Muscle of leg (tissue), 11 donors: ENCODE measurements around the gene GNAL. TPM values are rescaled to one million over a fixed set of nuclear protein-coding genes. Genes with fewer than 3 reads are reported as not detected.

Experiments used
- DNase-seq: peaks from one replicate; pipeline ENCODE4 v3.0.0; 2013
- H3K27ac ChIP-seq: one replicate; pipeline ENCODE4 v1.5.1; 2013; ENCODE audit warnings: mild to moderate bottlenecking, low read length, control low read depth
- H3K27me3 ChIP-seq: one replicate; pipeline ENCODE4 v1.6.1; 2013; ENCODE audit warnings: low read length; ENCODE audit not compliant: control insufficient read depth, insufficient read depth
- H3K36me3 ChIP-seq: one replicate; pipeline ENCODE4 v1.6.1; 2013; ENCODE audit warnings: low read length; ENCODE audit not compliant: control insufficient read depth, insufficient read depth
- H3K4me1 ChIP-seq: one replicate; pipeline ENCODE4 v1.6.1; 2013; ENCODE audit warnings: low read length; ENCODE audit not compliant: control insufficient read depth, insufficient read depth
- H3K4me3 ChIP-seq: one replicate; pipeline ENCODE4 v1.5.1; 2013; ENCODE audit warnings: low read length, control low read depth
- H3K9me3 ChIP-seq: replicated peaks from 2 replicates; pipeline ENCODE4 v1.6.1; 2013; ENCODE audit warnings: low read depth, low read length; ENCODE audit not compliant: control insufficient read depth
- WGBS: methylation state at CpG from one replicate; pipeline ENCODE4 v1.1.5; 2013; ENCODE audit warnings: missing lambda C conversion rate; ENCODE audit not compliant: insufficient coverage; 5-methylcytosine and 5-hydroxymethylcytosine counted together
- polyA plus RNA-seq, 8 donors: library from polyadenylated mRNA; unstranded; fragments of 120-200 nt; gene quantifications; one replicate each; pipeline versions ENCODE4 v1.2.1 to v1.2.3, GENCODE V29; 2013; ENCODE audit warnings: inconsistent platforms in 1 of 8, low replicate concordance in 1 of 8; ENCODE audit not compliant: insufficient read length in 8 of 8, insufficient read depth in 1 of 8
- total RNA-seq: library from RNA; stranded (reverse); fragments of 120-200 nt; gene quantifications from one replicate; pipeline ENCODE4 v1.2.4, GENCODE V29; 2013

Gene GNAL
- total and polyA plus RNA-seq, 9 donors: 1.2 to 2.4 (median 1.7) TPM

DNA sequence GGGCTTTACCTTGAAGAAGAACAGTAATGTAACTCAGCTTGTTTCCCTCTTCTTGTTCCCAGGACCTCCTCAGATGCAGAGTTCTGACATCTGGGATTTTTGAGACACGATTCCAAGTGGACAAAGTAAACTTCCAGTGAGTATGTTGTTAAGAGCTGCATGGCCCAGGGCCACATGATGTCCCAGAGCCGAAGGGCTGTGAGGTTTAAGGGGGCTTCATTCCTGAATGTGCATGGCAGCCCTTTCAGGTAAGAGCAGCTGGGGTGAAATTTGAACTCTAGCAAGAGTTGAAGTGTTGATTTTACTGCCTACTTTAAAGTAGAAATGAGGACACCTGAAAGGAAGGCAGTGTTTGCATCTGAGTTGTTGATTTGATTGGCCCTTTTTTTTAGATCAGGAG is 175.4 kb downstream of the GNAL start:
- Histone ChIP-seq H3K4me1 (no peaks in the 10 kb centered on the region), H3K27me3 (no peaks in the 10 kb centered on the region), H3K4me3 (no peak overlapping the region), H3K27ac (no peak overlapping the region), H3K36me3 (no peaks in the 10 kb centered on the region), H3K9me3 (no peaks in the 10 kb centered on the region)
- 42% methylated on average over 2 of the region's 2 CpGs for WGBS
- DNase-seq: no peak

DNA sequence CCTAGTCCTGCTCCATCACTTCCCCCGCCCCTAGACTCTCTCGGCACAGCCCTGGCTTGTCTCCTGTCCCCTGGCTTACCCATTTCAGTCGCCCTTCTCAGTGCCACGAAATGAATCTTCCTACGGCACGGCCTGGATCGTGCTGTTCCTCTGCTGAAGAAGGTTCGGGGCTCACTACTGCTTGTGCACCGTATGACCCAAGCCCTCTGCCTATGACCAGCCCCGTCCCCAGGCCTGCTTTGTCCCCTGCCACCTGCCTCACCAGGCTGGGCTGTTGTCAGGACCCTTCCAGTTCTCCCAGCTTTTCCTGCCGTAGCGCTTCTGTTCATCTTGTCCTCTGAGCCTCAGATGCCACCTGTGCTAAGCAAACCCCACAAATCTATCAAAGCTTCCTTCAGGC is 176.0 kb downstream of the GNAL start:
- H3K36me3 ChIP-seq: no peaks in the 10 kb centered on the region
- H3K27me3 ChIP-seq: no peaks in the 10 kb centered on the region
- no peaks in the 10 kb centered on the region for H3K4me1 ChIP-seq
- H3K9me3 ChIP-seq: no peaks in the 10 kb centered on the region
- no peak for DNase-seq
- 85% methylated on average over 11 of the region's 12 CpGs for WGBS
- H3K4me3 ChIP-seq: no peak overlapping the region
- H3K27ac ChIP-seq: no peak overlapping the region

DNA sequence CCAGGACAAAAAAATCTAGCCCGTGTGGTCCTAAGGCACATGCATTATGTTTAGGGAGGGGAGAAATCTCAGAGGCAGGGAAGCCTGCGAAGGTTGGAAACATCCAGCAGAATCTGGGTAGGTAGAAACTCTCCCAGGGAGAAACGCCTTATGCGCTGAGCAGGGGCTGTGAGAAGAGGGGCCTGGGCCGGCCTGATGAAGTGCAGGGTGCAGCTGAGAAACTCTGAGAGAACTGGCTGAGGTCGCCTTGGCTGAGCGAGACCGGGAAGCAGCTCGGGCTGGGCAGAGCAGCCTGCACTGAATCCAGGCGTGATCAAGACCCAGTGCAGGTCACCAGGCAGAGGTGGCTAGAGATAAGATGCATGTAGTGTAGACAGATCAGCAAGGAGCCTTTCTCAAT is 177.3 kb downstream of the GNAL start:
- Histone ChIP-seq H3K4me3 (no peak overlapping the region), H3K9me3 (no peaks in the 10 kb centered on the region), H3K36me3 (no peaks in the 10 kb centered on the region), H3K27me3 (no peaks in the 10 kb centered on the region), H3K27ac (no peak overlapping the region), H3K4me1 (no peaks in the 10 kb centered on the region)
- 76% methylated on average over 10 of the region's 10 CpGs for WGBS
- DNase-seq: no peak

DNA sequence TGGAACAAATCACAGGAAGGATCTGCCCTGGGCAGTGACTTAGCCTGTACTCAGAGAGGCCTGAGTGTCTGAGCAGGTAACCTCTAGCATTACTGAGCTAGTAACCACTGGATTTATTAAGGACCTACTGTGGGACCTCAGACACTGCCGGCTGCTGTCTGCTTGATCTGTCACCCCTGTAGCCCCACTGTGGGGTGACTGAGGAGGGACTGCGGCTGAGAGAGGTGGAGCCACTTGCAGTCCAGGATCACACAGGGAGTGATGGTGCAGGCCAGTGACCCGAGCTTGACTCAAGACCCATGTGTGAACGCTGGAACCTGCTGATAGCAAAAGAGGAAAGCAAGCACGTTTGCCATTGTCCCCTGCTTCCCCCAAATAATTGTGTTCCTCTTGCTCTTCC is 177.7 kb downstream of the GNAL start:
- 95% methylated on average over 2 of the region's 5 CpGs for WGBS
- no peak overlapping the region for H3K4me3 ChIP-seq
- no peak for DNase-seq
- no peak overlapping the region for H3K27ac ChIP-seq
- no peaks in the 10 kb centered on the region for H3K4me1 ChIP-seq
- no peaks in the 10 kb centered on the region for H3K9me3 ChIP-seq
- H3K27me3 ChIP-seq: no peaks in the 10 kb centered on the region
- H3K36me3 ChIP-seq: no peaks in the 10 kb centered on the region

DNA sequence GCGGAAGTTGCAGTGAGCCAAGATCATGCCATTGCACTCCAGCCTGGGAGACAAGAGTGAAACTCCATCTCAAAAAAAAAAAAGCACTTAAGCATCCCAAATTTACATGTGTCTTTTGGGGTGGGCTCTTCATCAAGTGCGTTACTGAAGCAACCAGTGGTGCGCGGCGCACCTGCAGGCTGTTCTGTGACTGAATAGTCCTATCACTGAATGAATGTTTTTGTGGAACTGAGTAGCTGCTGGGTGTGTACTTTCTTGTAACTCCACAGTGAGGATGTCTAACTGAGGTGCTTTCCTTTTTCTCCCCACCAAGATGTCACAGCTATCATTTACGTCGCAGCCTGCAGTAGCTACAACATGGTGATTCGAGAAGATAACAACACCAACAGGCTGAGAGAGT is 179.2 kb downstream of the GNAL start:
- 88% methylated on average over 5 of the region's 8 CpGs for WGBS
- Histone ChIP-seq H3K27me3 (no peaks in the 10 kb centered on the region), H3K27ac (no peak overlapping the region), H3K4me3 (no peak overlapping the region), H3K4me1 (no peaks in the 10 kb centered on the region), H3K9me3 (no peaks in the 10 kb centered on the region), H3K36me3 (no peaks in the 10 kb centered on the region)
- DNase-seq: no peak

DNA sequence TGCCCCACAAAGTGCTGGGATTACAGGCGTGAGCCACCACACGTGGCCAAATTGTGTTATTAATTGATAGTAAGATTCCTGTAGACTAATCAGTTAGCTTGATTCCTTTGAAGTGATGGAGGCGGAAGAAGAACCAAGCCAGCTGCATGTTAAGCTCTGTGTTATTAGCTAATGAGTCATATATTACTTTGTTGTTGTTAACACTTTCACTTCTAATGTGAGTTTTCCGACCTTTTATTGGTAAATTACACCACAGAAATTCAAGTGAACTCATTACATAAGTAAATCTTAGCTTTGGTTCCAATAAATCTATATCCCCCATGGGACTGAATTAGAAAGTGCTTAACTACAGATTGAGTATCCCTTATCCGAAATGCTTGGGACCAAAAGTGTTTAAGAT is 182.4 kb downstream of the GNAL start:
- H3K27ac ChIP-seq: no peak overlapping the region
- H3K9me3 ChIP-seq: no peaks in the 10 kb centered on the region
- no peak for DNase-seq
- no peaks in the 10 kb centered on the region for H3K27me3 ChIP-seq
- H3K36me3 ChIP-seq: no peaks in the 10 kb centered on the region
- no peaks in the 10 kb centered on the region for H3K4me1 ChIP-seq
- no peak overlapping the region for H3K4me3 ChIP-seq
- 100% methylated on average over 1 of the region's 5 CpGs for WGBS

DNA sequence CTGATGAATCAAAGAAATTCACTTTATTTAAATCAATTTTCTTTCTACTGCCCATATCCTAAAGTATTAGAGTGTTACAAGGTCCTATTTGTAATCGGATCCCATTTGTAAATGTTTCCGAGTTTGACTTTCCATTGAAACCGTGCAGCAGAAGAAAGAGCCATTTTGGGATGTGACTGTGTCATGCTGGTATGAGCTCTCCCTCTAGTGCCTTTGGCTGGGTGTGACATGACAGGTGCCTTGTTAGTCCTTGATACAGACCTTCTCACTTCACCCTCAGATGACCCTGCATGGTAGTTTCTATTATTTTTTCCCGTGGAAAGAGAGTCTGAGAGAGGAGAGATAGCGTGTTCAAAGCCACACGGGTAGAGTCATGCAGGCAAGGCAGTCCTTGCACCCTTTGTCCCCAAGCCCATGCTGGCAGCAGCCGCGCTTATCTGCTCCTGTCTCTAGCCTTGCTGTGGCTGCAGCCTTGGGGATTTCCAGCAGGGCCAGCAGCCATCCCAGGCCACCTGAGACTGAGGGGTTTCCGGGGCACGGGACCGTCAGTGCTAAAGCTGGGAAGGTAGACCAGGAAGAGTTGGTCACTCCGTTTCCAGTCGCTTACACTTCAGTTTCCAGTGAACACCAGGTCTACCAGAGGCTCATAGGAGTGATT is 183.5 kb downstream of the GNAL start:
- H3K27me3 ChIP-seq: no peaks in the 10 kb centered on the region
- H3K4me3 ChIP-seq: no peak overlapping the region
- no peaks in the 10 kb centered on the region for H3K9me3 ChIP-seq
- H3K4me1 ChIP-seq: no peaks in the 10 kb centered on the region
- 86% methylated on average over 2 of the region's 13 CpGs for WGBS
- peaks cover 3% of the 10 kb centered on the region for H3K36me3 ChIP-seq
- peak; percentile 33 for DNase-seq
- H3K27ac ChIP-seq: no peak overlapping the region

DNA sequence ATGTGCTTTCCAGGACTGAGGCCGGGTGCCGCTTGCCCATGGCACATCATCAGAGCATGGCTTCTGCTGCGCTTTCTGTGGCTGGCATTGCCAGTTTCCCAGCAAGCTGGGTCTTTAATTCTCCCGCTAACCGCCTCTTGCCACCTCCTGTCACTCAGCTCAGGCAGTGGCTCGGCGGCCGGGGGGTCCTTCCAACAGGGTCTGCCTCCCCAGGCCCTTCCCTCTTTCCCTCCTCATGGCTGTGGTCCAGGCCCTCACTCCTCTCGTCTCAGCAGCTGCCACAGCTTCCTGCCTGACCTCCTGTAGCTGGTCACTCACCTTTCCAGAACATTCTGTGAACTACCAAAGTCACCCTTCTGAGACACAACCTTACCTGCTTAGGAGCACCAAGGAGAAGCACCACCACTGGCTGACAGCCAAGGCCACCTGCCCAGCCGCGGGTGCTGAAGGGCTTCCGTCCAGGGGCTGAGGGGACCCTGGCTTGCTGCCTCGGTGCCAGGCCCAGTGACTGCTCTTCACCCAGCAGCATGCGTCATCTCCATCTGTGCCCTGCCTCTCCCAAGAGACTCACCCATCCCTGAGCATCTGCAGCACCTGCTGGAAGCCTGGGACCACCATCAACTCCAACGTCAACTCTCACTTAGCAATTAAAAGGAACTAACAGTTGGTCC is 184.7 kb downstream of the GNAL start:
- H3K27ac ChIP-seq: no peak overlapping the region
- H3K36me3 ChIP-seq: peaks cover 3% of the 10 kb centered on the region
- H3K27me3 ChIP-seq: no peaks in the 10 kb centered on the region
- no peak overlapping the region for H3K4me3 ChIP-seq
- no peak for DNase-seq
- no peaks in the 10 kb centered on the region for H3K9me3 ChIP-seq
- 86% methylated on average over 13 of the region's 15 CpGs for WGBS
- no peaks in the 10 kb centered on the region for H3K4me1 ChIP-seq

DNA sequence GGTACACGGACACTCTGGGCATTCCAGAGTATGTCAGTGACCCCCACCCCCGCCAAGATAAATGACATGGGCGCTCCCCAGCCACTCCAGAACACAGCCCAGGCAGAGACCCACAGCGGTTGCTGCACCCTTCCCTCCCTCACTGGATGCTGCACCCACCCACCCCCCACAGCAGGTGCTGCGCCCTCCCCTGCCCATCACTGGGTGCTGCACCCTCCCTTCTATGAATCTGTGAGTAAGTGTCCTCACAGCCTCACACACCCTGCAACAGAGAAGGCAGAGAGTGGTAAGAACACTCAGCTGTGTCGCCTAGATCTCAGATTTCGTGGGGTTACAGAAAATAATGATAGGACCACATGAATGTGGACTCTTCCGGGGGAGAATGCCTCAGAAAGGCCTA is 185.6 kb downstream of the GNAL start:
- H3K4me1 ChIP-seq: no peaks in the 10 kb centered on the region
- H3K27ac ChIP-seq: no peak overlapping the region
- H3K9me3 ChIP-seq: no peaks in the 10 kb centered on the region
- 80% methylated on average over 5 of the region's 8 CpGs for WGBS
- no peak for DNase-seq
- no peaks in the 10 kb centered on the region for H3K27me3 ChIP-seq
- peaks cover 3% of the 10 kb centered on the region for H3K36me3 ChIP-seq
- no peak overlapping the region for H3K4me3 ChIP-seq

DNA sequence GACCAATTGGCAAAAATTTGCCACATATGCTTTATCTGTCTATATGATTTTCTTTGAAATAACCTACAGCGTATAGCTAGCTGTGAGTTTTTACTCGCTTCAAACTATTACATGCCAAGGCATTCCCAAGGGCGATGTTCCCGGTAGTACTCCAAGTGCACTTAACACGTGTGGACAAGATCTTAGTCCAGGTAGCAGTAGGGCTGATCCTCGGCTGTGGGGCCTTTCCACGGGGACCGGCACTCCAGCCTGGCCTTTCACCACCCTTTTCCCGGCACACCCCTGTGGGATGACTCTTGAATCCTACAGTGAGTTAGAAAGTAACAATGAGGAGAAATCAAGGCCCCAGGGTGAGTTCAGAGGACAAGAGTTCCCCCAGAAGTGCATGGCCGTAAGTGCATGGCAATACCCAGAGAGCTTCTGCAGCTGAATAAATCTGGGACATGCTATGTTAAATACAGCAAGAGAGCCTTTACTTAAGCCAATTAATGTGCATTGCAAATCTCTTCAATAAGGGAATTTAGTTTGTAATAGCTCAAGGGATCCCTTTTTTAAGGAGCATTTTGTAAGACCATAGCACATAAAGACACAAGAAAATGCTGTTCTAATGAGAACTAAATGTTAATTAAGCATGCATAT is 188.6 kb downstream of the GNAL start:
- 77% methylated on average over 5 of the region's 10 CpGs for WGBS
- H3K4me1 ChIP-seq: no peaks in the 10 kb centered on the region
- no peak overlapping the region for H3K4me3 ChIP-seq
- H3K36me3 ChIP-seq: peaks cover 8% of the 10 kb centered on the region
- H3K9me3 ChIP-seq: no peaks in the 10 kb centered on the region
- no peaks in the 10 kb centered on the region for H3K27me3 ChIP-seq
- no peak overlapping the region for H3K27ac ChIP-seq
- DNase-seq: no peak
